ENCODE data around the gene ZSCAN20. TPM values are rescaled to one million over a fixed set of nuclear protein-coding genes. Genes with fewer than 3 reads are reported as not detected.

The ZSCAN20 gene
- total RNA-seq, 1 experiment from 2014 or later, result 3.9 TPM

- Histone ChIP-seq H3K18ac (ENCODE audit: insufficient read length, low read depth, low read length) (no peak overlapping the region), H2BK20ac (ENCODE audit: low read depth, low read length, poor library complexity, severe bottlenecking) (no peak overlapping the region), H3K4me2 (ENCODE audit: insufficient read depth, insufficient read length, low read length) (no peak overlapping the region), H3K79me1 (ENCODE audit: insufficient read depth, low read depth, low read length, poor library complexity, severe bottlenecking) (no peaks in the 10 kb centered on the region), H3T11ph (ENCODE audit: low read length) (no peak overlapping the region), H3K9ac (ENCODE audit: extremely low read depth, insufficient read length, low read length) (no peak overlapping the region), H2BK5ac (ENCODE audit: insufficient read length, low read length) (no peak overlapping the region), H2AFZ (ENCODE audit: low read length) (no peak overlapping the region), H2AK5ac (ENCODE audit: insufficient read length, low read length) (no peak overlapping the region), H3K79me2 (ENCODE audit: insufficient read depth, low read length) (no peaks in the 10 kb centered on the region), H2BK120ac (ENCODE audit: low read depth, low read length, poor library complexity, severe bottlenecking) (no peak overlapping the region), H3K23me2 (ENCODE audit: insufficient read length, low read depth, low read length, poor library complexity, severe bottlenecking) (no peaks in the 10 kb centered on the region), H2BK12ac (ENCODE audit: insufficient read length, low read depth, low read length) (no peak overlapping the region), H4K20me1 (ENCODE audit: control insufficient read depth, insufficient read depth, insufficient read length) (no peaks in the 10 kb centered on the region), H3K27ac (ENCODE audit: insufficient read length, low read depth, low read length) (no peak overlapping the region), H2BK15ac (ENCODE audit: low read depth, low read length) (no peak overlapping the region), H4K5ac (ENCODE audit: insufficient read length, low read depth, low read length) (no peak overlapping the region), H4K8ac (replicated peaks; ENCODE audit: insufficient read length, low read depth, low read length) (no peak overlapping the region), H3K14ac (ENCODE audit: insufficient read depth, low read length) (no peak overlapping the region; the same call in 1 of the 2 replicates), H3K9me3 (ENCODE audit: control insufficient read depth, low read depth, low read length) (no peaks in the 10 kb centered on the region), H3K4me1 (ENCODE audit: insufficient read depth, low read length) (no peaks in the 10 kb centered on the region; the same call in 1 of the 2 replicates), H3K4ac (ENCODE audit: low read depth, low read length) (no peak overlapping the region), H3K56ac (ENCODE audit: insufficient read length, low read depth, low read length) (no peak overlapping the region), H3K27me3 (ENCODE audit: insufficient read depth, low read length) (no peaks in the 10 kb centered on the region; the same call in 1 of the 2 replicates), H3K23ac (ENCODE audit: insufficient read length, low read depth, low read length) (no peak overlapping the region), H4K91ac (ENCODE audit: insufficient read length, low read depth, low read length) (no peak overlapping the region)
- Mint-ChIP-seq H3K27me3 (ENCODE audit: low read depth) (peaks cover 15% of the 10 kb centered on the region), H3K4me1 (peaks cover 20 to 24% of the 10 kb centered on the region in 2 experiments), H3K4me3 (no peak overlapping the region), H3K27ac (no peak overlapping the region), H3K9me3 (peaks cover 0 to 2% of the 10 kb centered on the region in 2 experiments; a peak in 2 of 5 replicates), H3K36me3 (ENCODE audit: insufficient read depth in 1 of 3, low read depth in 3 of 3) (no peaks in the 10 kb centered on the region)
- no CpG with 5 or more reads among the region's 6 CpGs for WGBS (ENCODE audit: extremely low coverage, insufficient read length, low lambda C conversion rate)
- no peak for TF ChIP-seq CTCF (conservative IDR thresholded peaks at IDR 0.05)
- DNase-seq, result no peak
Measured at GRCh38 chr1:33443705-33444180, 28.7 kb upstream of the ZSCAN20 start.
